Stimulated activated CD8-positive, alpha-beta memory T cell treated with anti-CD3 and anti-CD28 coated beads, Interleukin-2, amount 100 ng/mL, for 1 hour (primary cell): Measurements from ENCODE around the gene SLC2A8.

ENCODE experiments used
- DNase-seq, 2 donors: peaks; one replicate each; pipeline ENCODE4 v3.0.0-alpha.2; 2020; ENCODE audit warnings: low read depth in 2 of 2

SLC2A8 gene

DNA sequence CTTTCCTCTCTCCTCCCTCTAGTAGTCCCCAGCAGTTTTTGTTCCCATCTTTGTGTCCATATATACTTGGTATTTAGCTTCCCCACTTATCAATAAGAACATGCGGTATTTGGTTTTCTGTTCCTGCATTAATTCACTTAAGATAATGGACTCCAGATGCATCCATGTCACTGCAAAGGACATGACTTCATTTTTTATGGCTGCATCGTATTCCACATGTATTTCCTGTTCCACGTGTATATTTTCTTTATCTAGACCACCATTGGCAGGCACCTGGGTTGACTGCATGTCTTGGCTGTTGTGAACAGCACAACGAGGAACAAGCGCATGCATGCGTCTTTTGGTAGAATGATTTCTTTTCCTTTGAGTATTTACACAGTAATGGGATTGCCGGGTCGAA, 33.4 kb downstream of the SLC2A8 start:
- no peak for DNase-seq

DNA sequence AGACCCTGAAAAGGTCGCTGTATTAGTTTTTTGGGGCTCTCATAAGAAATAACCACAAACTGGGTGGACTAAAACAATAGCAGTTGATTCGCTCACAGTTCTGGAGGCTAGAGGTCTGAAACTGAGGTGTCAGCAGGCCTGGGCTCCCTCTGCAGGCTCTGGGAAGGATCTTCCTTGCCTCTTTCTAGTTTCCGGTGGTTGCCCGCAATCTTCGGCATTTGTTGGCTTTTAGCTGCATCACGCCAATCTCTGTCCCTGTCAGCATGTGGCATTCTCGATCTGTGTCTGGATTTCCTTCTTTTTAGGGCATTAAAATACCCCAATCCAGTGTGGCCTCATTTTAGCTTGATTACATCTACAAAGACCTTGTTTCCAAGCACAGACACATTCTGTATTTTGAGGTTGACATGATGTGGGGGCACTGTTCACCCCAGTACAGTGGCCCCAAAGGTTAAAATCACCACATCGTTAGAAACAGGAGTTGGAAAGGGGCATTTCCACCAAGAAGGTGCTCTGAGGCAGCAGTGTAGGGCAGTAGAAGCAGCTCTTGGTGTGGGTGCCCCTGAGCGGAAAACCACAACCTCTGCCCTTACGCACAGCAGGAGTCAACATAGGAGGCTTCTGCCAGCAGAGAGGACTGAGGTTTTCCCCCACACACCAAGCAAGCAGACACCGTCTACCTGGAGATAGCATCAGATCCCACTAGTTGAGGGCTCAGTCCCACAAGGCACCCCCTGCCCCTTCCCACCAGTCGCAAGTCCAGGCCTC, 40.7 kb downstream of the SLC2A8 start:
- no peak for DNase-seq

DNA sequence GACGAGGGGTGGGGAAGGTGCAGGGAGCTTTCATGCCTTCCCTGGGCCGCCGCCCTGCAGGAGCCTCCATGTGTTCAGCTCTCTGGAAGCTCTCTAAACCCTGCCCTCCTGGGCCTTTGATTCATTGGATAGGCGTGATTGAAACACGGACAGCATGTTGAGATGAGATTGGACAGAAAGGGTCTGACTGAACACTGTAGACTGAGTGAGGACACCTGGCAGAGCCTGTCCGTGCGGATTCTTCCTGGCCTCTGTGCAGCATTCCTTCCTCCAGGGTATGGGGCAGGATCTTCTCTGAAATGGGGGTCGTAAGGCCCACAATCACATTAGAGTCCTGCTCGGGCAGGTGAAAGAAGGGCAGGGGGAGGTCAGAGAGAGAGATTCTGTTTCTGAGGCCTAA, 41.4 kb downstream of the SLC2A8 start:
- no peak for DNase-seq

DNA sequence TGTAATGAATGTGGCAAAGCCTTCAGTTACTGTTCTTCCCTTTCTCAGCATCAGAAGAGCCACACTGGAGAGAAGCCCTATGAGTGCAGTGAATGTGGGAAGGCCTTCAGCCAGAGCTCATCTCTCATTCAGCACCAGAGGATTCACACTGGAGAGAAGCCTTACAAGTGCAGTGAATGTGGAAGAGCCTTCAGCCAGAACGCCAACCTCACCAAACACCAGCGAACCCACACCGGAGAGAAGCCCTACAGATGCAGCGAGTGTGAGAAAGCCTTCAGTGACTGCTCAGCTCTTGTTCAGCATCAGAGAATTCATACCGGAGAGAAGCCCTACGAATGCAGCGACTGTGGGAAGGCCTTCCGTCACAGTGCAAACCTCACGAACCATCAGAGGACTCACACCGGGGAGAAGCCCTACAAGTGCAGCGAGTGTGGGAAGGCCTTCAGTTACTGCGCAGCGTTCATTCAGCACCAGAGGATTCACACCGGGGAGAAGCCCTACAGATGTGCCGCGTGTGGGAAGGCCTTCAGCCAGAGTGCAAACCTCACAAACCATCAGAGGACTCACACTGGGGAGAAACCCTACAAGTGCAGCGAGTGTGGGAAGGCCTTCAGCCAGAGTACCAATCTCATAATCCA, 47.4 kb downstream of the SLC2A8 start:
- DNase-seq, result no peak

DNA sequence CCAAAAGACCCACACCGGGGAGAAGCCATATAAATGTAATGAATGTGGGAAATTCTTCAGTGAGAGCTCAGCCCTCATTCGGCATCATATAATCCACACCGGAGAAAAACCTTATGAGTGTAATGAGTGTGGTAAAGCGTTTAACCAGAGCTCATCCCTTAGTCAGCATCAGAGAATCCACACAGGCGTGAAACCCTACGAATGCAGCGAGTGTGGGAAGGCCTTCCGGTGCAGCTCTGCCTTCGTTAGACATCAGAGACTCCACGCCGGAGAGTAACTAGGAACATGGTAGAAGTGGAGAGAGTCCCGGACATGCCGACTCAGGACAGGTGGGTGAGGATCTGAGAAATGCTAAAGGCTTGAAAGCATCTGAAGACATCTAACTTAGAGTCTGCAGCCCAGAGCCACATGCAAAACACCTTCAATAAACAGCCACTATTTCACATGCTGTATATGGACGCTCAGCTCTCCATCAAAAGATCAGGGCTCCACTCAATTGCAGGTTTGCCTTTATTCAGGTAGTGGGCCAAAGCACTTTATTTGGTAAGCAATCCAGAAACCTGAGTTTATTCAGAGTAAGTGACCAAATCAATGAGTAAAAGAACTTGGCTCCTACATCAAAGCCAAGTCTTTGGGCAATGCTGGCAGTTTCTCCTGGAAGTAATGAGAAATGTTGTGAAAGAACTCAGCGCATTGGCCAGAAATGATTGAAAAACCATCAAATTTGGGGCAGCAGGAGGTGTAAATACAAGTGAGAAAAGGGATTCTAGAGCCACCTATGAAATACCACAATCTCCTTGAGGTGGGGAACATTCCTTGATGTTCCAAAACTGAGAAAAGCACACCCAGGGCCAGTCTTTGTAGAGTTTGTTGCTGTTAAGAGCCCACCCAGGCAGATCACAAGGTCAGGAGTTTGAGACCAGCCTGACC, 48.2 kb downstream of the SLC2A8 start:
- DNase-seq, result no peak

DNA sequence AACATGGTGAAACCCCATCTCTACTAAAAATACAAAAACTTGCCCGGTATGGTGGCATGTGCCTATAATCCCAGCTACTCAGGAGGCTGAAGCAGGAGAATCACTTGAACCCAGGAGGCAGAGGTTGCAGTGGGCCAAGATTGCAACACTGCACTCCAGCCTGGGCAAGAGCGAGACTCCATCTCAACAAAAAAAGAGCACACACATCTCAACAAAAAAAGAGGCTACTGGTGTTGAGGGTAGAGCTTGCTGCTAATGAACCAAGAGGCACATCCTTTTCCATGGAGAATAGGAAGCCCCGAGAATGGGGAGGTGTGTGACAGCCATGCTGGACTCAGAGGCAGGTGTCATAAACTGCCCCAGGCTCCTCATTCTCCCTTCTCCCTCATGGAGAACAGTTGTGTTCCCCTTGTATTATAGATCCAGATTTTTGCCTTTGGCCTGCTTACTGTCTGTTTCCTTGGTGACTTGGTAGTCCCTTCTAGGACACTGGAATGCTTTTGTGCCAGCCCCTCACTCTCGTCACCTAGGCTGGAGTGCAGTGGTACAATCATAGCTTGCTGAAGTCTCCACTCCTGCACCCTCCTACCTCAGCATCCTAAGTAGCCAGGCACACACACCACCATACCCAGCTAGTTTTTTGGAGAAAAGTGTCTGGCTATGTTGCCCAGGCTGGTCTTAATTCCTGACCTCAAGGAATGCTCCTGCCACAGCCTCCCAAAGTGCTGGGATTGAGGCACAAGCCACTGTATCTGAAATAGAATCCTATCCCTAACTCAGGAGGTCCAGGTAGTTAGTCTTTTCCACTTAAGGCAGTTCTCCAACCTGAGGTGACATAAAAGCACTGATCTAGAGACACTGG, 49.1 kb downstream of the SLC2A8 start:
- no peak for DNase-seq

DNA sequence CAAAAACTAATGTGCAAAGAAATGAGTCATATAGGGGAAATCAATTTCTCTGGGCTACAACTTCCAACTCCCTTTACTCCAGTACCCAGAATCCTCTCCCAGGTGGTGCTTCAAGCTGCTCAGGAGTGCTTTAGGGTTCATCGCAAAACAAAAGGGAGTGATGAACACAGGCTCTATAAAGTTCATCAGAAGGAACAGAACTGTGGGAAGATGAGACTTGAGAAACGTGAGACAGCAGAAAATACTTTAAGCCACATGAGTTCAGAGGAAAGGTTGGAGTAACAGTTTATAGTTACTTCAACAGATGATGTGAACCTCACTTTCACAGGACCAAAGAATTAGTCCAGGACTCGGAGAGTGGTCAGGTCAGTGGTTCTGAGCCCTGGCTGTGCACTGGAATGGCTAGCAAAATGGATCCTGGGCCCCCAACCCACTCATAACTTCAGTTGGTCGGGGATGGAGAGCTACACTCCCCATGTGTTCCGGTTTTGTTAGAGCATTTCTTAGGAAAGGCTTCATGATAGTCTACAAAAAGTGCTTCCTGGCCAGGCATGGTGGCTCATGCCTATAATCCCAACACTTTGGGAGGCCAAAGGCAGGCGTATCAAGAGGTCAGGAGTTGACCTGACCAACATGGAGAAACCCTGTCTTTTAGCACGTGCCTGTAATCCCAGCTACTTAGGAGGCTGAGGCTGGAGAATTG, 49.9 kb downstream of the SLC2A8 start:
- no peak for DNase-seq

DNA sequence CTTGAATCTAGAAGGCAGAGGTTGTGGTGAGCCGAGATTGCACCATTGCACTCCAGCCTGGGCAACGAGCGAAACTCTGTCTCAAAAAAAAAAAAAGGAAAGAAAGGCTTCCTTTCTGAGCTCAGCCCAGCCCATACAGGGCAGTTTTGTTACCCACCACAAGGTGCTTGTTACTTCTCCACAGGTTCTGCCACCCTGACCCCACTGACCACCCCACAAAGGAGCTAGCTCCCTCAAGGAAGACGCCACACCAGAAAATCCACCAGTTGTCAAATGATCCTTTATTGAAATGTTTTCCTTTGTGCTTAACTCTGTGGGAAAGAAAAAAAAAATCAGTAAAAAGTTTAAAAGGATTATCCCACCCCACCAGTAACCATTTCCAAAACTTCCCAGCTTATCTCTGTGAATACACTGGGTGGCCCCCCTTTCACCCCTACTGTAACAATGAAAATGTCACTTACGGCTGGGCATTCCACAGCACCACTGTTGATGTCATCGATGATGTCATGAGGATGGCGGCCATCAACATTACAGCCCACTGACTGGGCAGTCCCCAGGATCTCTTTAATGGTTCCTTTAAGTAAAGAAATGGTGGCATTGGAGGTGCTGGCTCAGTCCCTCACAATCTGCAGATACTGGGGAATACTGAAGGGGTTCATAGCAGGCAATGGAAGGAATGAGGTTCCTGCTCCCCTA, 50.6 kb downstream of the SLC2A8 start:
- no peak for DNase-seq

DNA sequence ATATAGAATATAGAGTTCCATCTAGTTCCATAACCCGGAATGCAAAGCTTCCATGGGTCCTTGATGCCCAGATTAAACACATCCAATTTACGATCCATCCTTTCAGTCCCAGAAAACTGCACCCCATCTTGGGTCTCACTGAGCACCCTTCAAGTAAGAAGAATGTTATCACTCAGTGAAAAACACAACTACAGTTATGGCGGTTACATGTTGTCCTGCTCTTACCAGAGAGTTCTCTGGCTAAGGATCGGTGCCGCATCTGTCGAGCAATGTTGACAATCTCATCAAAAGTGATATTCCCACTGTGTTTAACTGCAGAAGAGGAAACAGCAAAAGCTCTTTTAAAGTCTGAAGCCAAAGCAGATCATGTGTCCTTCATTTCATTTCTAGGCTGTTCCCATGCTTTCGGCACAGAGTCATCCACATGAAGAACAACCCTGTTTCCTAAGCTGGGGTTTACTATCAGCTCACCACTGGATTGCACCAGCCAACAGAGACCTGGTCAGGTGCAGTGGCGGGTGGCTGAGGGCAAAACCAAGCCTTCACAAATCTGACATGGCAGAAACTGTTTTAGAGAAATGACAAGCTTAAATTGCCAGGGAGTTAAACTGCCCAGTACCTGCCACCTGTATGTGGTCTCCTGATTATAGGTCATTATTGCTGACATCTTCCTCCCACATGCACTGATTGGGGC, 51.3 kb downstream of the SLC2A8 start:
- DNase-seq, result no peak

DNA sequence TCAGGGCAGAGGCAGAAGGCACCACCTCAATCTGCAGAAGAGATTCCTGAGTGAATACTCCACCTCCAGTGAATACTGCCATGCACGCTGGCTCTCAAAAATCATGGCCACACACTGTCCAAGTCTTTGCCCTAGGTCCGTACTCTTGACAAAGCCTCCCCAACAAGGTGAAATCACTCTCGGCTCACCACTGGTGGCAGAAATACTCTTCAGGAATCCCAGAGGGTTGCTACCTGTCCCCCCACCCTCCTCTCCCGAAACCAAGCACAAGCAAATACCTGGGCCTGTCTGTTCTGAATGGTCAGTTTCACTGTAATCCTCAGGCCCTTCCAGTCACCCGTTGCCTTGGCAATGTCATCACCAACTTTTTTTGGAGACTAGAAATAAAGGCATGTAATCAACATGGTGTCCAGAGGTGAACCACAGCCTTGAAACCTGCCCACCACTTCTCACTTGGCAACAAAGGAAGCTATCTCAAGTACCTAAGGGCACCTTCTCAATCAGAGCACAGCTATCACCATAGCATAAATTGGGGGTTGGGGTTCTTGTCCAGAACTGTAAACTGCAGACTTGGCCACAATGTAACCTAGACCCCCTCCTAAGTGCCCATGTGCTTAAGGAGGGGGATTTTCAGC, 52.5 kb downstream of the SLC2A8 start:
- no peak for DNase-seq

DNA sequence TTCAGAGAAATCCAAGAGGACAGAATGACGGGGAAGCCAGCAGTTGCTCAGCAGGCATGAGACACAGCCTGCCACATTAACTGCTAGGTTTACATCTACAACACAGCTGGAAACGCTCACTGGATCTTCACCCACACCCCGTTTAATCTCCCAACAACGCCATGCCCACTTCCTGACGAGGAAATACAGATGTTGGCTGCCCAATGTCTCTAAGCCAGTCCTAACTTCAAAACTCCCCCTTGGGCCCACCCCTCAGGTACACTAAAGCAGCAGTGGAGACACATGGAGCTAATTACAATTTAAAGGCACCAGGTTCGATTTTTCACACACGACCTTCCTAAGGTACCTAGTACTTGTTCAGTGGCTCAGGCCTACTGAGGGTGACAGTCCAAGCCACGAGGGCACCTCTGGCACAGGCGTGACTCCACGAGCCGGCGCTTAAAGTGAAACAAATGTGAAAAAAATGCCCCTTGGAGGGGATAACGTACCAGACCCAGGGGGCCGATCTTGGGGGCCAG, 53.3 kb downstream of the SLC2A8 start:
- no peak for DNase-seq

DNA sequence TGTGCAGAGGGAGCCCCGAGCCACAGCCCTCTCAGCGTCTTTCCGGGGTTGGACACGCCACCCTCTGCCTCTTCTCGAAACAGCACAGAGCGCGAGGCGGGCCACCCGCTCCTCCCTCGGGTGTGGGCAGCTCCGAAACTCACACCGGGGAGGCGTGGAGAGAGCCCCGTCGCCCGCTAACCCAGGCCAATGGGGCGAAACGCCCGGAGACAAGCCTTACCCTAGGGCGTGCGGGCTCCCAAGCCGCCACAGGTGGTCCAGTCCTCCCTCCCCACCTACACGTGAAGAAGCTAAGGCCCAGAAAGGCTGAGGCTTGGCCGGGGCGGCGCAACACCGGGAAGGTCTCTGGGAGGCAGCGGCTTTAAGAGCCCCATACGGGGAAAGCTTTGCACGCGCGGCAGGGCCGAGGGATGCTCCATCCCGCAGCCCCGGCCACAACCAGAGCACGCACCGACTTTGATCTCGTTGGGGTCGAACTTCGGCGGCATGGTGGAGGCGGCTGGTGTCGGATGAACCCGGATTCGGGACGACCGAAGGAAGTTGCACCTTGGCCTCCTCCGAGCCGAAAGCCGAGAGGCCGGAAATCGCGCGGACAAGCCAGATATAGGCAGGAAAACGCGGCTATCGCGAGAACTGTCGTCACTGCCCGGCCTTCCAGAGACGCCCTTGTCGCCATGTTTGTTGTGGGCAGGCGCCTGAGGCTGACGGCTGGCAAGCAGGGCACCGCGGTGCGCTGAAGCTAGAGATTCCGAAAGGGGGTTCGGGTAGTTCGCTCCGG, 54.0 kb downstream of the SLC2A8 start, which contains the start of the genes LRSAM1 and RPL12:
TSS of gene LRSAM1 (plus strand) at position 681 of the 778 bp plus-strand sequence. CDS start 3,018 bp downstream, outside the sequence.
TSS of gene RPL12 (minus strand) at position 577 of the 778 bp plus-strand sequence. CDS start at position 488, 89 bp downstream.
- peak; percentile 98 to 99 for DNase-seq

DNA sequence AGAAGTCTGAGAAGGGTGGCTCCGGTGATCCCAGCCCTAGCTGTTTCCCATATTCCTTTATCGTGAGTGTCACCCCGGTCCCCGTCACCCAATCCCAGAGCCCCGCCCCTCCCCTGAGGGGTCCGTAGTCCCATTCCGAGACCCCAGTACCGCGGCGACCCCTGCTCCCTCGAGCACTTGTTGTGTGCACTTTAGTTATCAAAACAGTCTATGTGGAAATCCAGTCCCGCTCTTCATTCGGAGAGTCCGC, 54.6 kb downstream of the SLC2A8 start:
- DNase-seq, result no peak

DNA sequence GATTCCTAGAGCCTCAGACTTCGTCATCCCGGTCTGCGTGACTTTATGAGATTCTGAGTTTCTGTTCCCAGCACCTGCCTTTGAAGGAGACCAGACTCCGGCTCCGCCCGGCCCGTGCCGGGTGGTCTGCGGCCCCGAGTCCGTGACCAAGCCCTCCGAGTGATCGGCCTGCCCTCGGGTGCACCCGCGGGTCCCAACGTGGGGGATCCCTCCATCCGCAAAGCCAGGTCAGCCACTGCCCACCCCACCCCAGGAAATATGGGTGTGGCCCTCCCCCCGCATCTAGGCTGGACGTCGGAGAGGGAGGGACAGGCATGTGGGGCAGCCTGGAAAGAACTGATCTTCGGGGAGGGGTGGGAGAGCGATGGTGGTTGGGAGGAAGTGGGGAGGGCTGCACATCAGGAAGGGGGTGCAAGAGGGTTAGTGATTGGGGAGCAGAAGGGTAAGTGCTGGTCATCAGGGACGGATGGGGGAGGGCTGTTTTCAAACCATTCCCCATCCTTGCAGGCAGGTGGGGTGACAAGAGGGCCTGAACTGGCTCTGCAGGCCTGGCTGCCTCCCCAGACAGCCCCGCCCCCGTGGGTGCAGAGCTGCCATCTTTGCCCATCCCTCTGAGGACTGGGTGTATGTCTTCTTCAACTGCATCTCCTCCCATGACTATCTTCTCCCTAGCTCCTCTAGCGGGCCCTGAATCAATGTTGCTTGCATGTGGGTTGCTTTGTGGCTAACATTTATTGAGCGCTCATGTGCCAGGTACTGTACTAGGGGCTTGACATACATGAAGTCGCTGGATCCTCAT, 55.1 kb downstream of the SLC2A8 start:
- DNase-seq, result no peak

DNA sequence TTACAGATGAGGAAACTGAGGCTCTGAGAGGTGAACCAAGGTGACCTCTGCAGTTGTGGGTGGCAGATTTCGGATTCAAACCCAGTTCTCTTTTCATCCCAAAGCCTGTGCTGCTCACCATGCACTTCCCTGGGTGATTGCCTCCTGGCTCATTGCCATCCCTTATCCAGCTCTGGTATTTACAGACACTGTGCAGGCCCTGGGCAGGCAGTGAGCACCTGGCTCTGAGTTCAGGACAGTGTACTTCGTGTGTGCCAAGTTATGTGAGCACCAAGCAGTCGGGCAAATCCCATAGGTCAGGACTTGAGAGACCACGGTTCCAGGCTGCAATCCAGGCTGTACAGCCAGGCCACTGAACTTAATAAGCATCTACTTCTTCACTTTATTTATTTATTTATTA, 55.7 kb downstream of the SLC2A8 start:
- DNase-seq, result no peak

DNA sequence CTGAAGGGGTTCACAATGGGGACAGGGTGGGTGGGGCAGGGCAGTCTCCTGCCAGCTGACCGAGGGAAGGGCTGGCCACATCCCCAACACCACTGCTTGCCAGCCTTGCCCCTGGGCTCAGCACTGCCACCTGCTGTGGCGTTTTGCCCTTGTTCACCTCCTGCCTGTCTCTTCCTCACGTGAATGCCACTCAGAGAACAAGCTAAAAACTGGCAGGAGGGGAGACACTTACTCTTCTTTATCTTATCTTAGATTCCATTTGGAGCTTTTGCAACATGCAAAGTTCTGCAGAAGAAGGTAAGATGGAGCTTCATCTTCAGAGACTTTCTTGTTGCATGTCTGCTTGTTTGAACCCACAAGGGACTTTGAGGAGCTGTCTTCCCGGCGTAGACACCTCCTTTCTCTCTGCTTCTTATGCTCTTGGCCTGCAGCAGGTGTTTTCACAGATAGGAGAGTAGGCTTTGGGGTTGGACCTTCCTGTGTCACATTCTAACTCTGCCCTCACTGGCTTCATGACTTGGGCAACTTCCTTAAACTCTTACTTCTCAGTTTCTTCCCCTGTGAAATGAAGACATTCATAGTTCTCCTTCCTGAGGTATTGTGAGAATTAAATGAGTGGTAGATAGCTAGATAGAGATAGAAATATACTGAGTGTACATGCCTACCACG, 58.5 kb downstream of the SLC2A8 start:
- no peak for DNase-seq
